Fibroblast of the aortic adventitia (primary cell): Measurements from ENCODE around the gene NCKAP5. TPM values are rescaled to one million over a fixed set of nuclear protein-coding genes. Genes with fewer than 3 reads are reported as not detected.

Experiments
- DNase-seq: peaks from one replicate; pipeline ENCODE4 v3.0.0-alpha.2; 2010; ENCODE audit warnings: low read depth
- H3K4me3 ChIP-seq: 2 replicates; pipeline ENCODE4 v1.5.1; 2011; ENCODE audit warnings: low read depth, mild to moderate bottlenecking, control low read depth, low read length, moderate library complexity
- CTCF ChIP-seq: IDR thresholded peaks from 2 replicates; pipeline ENCODE4 v1.5.1; 2011; ENCODE audit warnings: mild to moderate bottlenecking, low read length, control low read depth, inconsistent platforms; ENCODE audit not compliant: insufficient read depth
- total RNA-seq: library from RNA; depleted of rRNA; stranded (reverse); fragments of >200 nt; gene quantifications from 2 replicates; pipeline ENCODE4 v1.2.3, GENCODE V29; 2012; ENCODE audit warnings: low replicate concordance

The NCKAP5 gene
- total RNA-seq, 1 donor, result 4.4 TPM

DNA sequence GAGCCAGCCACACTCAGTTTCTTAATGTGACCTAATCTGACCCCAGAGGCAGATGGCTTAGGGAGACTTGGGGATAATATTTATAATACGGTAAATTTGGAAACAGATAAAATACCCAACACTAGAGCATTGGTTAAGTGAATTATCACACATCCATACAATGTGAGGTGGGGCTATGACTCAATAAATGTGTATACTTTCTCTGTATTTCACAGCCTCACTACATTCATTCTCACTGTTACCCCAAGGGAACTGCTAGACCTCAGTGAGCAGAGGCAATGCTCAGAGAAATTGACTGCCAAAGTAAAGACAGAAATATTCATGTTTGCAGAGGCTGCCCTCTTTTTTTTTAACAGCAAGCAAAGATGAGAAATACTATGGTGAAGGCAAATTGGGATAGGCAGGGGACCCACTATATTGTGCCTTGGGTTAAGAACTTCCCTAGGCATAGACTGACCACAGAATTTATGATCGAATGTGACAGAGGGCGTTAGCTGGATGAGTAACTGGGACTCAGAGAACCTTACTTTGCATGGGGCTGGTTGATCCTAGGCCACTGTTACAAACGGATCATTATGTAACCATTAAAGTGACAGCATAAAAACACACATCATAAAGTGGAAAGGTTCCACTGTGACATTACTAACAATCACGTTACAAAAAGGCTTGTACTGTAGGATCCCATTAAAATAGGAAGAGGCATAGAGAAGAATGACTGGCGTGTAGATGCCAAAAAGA is 652.3 kb downstream of the NCKAP5 start:
- DNase-seq, result peak; percentile 22
- no peak for TF ChIP-seq CTCF
- H3K4me3 ChIP-seq, result no peak overlapping the region

DNA sequence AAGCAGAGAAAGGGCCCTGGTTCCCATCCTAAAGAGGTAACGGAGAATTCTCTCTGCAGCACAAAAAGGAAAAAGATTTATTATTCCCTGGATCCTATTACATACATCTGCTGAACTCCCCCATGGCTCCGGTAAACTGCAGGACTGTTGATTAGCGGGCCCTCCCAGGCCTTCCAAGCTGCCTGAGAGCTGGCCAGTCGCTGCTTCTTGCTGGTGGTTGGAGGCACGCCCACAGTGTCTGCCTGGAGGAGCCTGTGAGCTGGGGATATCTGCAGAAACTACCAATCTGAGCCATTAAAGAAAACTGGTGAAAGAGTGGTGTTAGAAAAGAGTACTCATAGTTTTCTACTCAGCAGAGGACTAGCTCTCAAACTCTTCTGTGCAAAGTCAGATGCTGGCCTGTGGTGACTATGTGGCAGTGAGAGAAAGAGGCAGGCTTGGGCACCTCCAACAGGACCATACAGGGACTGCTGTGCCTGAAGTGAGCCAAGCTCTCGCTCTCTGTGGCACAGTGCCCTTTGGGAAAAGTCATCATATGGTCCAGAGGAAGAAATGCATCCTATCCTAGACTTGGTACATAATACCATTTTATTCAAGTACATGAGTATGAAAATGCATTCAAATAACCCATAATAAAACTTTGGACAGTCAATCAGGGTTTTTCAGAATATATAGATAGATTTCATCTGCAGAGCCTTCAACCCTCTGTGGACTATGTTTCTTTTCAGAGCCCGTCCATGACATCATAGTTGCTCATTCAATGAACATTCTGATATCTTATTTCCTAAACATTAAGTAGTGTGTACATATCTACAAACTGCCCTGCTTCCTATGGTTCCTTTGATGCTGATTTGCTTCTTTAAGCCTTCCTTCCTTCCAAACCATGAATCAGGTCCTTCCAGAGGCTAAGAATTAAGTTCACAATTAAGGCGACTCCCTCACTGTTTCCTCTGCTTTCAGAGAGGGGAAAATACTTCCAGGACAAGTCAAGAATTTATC is 656.2 kb downstream of the NCKAP5 start:
- H3K4me3 ChIP-seq, result no peak overlapping the region
- peak; percentile 66 for DNase-seq
- TF ChIP-seq CTCF, result peak; percentile 41

- DNase-seq, result no peak
- TF ChIP-seq CTCF, result no peak
- H3K4me3 ChIP-seq, result no peak overlapping the region
These were observed 657.8 kb downstream of the NCKAP5 start for GRCh38 chr2:132910432-132910831.

GRCh38 chr2:132909427-132909826 is 658.8 kb downstream of the NCKAP5 start:
- DNase-seq, result peak; percentile 78

GRCh38 chr2:132904142-132904842 is 664.0 kb downstream of the NCKAP5 start:
- no peak overlapping the region for H3K4me3 ChIP-seq
- DNase-seq, result no peak
- no peak for TF ChIP-seq CTCF

More at GRCh38 chr2:132909427-132909826, 658.8 kb downstream of the NCKAP5 start:
- no peak overlapping the region for H3K4me3 ChIP-seq
- TF ChIP-seq CTCF, result no peak

- no peak for TF ChIP-seq CTCF
- H3K4me3 ChIP-seq, result no peak overlapping the region
- DNase-seq, result no peak
These were observed 665.6 kb downstream of the NCKAP5 start for GRCh38 chr2:132902626-132903025.
